GM12891 (cell line): ENCODE data around the gene SYT5.

Experiments used
- PAX5 ChIP-seq: IDR thresholded peaks from 2 replicates; pipeline ENCODE4 v1.6.1; 2011; ENCODE audit warnings: low read length, moderate library complexity, mild to moderate bottlenecking; ENCODE audit not compliant: insufficient read depth, severe bottlenecking
- POLR2A ChIP-seq: IDR thresholded peaks from 2 replicates; pipeline ENCODE4 v1.6.1; 2011; ENCODE audit warnings: low read depth, low read length, control low read depth
- POLR2AphosphoS5 ChIP-seq: IDR thresholded peaks from 2 replicates; pipeline ENCODE4 v1.6.1; 2011; ENCODE audit warnings: low read depth, low read length, control low read depth
- POU2F2 ChIP-seq: IDR thresholded peaks from 2 replicates; pipeline ENCODE4 v1.6.1; 2011; ENCODE audit warnings: low read depth, mild to moderate bottlenecking, control low read depth, low read length, moderate library complexity
- SPI1 ChIP-seq: IDR thresholded peaks from 2 replicates; pipeline ENCODE4 v1.6.1; 2011; ENCODE audit warnings: low read depth, low read length, control low read depth
- TAF1 ChIP-seq: IDR thresholded peaks from 2 replicates; pipeline ENCODE4 v1.6.1; 2011; ENCODE audit warnings: low read depth, low read length, control low read depth

GRCh38 chr19:55165952-55166529, 14.0 kb downstream of the SYT5 start:
- TF ChIP-seq SPI1 = no peak
- no peak for TF ChIP-seq POLR2A
- no peak for TF ChIP-seq POLR2AphosphoS5
- no peak for TF ChIP-seq PAX5
- TF ChIP-seq TAF1 = no peak
- no peak for TF ChIP-seq POU2F2
